ENCODE results near the gene TMEM94.

DNA sequence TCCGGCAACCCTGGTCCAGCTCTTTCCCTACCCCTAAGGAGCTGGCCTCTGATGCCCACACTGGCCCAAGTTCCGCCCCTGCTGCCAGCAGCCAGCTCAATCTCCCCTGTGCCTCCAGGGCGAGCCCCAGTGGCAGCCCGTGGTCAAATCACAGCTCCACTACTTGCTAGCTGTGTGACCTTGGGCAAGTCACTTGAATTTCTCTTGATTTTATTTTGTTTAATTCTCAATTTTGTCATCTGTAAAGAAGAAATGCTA is 48.6 kb downstream of the TMEM94 start:
- TF ChIP-seq ZSCAN30 (tag by site-specific recombination; IDR thresholded peaks at IDR 0.05) = no peak
- no peak for TF ChIP-seq ZNF658 (tag by site-specific recombination; IDR thresholded peaks at IDR 0.05)
- no peak for TF ChIP-seq ZNF239 (tag by site-specific recombination; IDR thresholded peaks at IDR 0.05)
- TF ChIP-seq, protein P1, sequence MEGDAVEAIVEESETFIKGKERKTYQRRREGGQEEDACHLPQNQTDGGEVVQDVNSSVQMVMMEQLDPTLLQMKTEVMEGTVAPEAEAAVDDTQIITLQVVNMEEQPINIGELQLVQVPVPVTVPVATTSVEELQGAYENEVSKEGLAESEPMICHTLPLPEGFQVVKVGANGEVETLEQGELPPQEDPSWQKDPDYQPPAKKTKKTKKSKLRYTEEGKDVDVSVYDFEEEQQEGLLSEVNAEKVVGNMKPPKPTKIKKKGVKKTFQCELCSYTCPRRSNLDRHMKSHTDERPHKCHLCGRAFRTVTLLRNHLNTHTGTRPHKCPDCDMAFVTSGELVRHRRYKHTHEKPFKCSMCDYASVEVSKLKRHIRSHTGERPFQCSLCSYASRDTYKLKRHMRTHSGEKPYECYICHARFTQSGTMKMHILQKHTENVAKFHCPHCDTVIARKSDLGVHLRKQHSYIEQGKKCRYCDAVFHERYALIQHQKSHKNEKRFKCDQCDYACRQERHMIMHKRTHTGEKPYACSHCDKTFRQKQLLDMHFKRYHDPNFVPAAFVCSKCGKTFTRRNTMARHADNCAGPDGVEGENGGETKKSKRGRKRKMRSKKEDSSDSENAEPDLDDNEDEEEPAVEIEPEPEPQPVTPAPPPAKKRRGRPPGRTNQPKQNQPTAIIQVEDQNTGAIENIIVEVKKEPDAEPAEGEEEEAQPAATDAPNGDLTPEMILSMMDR (tag by site-specific recombination; IDR thresholded peaks at IDR 0.05) = no peak
- TF ChIP-seq ZNF530 (tag by site-specific recombination; IDR thresholded peaks at IDR 0.05; ENCODE audit: low read depth) = no peak
- no peak for TF ChIP-seq REPIN1 (tag by site-specific recombination; IDR thresholded peaks at IDR 0.05; ENCODE audit: low read depth)
- TF ChIP-seq ZNF2 (tag by site-specific recombination; IDR thresholded peaks at IDR 0.05) = no peak
- no peak for TF ChIP-seq ZNF561 (tag by site-specific recombination; IDR thresholded peaks at IDR 0.05; ENCODE audit: borderline replicate concordance)
- TF ChIP-seq ZBTB7A (tag by site-specific recombination; IDR thresholded peaks at IDR 0.05; ENCODE audit: low read depth) = no peak
- TF ChIP-seq, protein P2, sequence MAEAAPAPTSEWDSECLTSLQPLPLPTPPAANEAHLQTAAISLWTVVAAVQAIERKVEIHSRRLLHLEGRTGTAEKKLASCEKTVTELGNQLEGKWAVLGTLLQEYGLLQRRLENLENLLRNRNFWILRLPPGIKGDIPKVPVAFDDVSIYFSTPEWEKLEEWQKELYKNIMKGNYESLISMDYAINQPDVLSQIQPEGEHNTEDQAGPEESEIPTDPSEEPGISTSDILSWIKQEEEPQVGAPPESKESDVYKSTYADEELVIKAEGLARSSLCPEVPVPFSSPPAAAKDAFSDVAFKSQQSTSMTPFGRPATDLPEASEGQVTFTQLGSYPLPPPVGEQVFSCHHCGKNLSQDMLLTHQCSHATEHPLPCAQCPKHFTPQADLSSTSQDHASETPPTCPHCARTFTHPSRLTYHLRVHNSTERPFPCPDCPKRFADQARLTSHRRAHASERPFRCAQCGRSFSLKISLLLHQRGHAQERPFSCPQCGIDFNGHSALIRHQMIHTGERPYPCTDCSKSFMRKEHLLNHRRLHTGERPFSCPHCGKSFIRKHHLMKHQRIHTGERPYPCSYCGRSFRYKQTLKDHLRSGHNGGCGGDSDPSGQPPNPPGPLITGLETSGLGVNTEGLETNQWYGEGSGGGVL (tag by site-specific recombination; IDR thresholded peaks at IDR 0.05) = no peak
- no peak for TF ChIP-seq ZBTB1 (tag by site-specific recombination; IDR thresholded peaks at IDR 0.05)
